ENCODE measurements around the gene MS4A6E. TPM values are rescaled to one million over a fixed set of nuclear protein-coding genes. Genes with fewer than 3 reads are reported as not detected.
"Not testable (repeated sequence)": the region's sequence is repeated elsewhere in the genome, so short reads cannot be mapped to it uniquely, and the experiment has no call there.

The MS4A6E gene
- polyA plus RNA-seq, 1 donor from 2014 or later, result not detected

DNA sequence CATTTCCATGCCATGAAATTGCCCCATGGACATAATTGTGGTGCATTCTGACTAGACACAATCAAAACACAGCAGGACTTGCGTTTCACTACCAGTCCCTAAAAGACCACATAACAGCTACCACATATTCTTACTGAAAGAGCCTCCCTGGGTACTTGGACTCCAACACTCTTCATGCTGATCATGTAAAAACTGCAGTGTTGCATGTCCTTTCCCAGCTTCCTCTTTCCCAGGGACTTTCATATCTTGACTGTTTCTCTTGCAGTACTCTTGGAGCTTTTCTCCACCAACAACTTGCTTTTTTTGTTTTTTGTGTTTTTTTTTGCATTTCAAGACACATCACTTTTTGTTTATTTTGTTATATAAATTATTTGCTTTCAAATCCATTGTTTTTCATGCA, 22.9 kb downstream of the MS4A6E start:
- Mint-ChIP-seq H3K36me3 (no peaks in the 10 kb centered on the region), H3K27me3 (no peaks in the 10 kb centered on the region), H3K27ac (no peak overlapping the region), H3K4me3 (no peak overlapping the region), H3K4me1 (peaks cover 4 to 16% (median 15%) of the 10 kb centered on the region in 3 donors), H3K9me3 (peaks cover 3 to 17% (median 6%) of the 10 kb centered on the region in 3 donors)

DNA sequence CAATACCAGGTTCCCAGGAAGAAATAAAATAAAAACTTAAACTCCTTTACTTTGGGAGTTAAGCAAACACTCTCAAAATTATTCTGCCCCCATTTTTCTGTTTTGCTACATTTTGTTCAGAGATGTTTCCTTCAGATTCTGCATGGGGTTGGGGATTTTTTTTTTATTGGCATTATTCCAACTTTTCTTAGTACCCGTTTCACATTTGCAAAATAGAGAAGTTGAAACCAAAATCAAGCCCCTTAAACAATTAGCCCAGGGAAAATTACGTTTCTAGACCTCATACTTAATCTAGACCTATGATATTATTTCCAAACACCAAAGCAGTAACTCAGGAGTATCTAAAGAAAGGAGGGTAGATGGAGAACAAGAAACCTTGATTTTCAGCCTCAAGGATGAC, 30.7 kb downstream of the MS4A6E start:
- H3K27me3 Mint-ChIP-seq, result no peaks in the 10 kb centered on the region
- H3K4me1 Mint-ChIP-seq, result peaks cover 12 to 16% (median 13%) of the 10 kb centered on the region in 3 donors
- H3K9me3 Mint-ChIP-seq, result peaks cover 7 to 21% (median 10%) of the 10 kb centered on the region in 3 donors
- peak overlapping the region in 2 of 4 donors; percentile 23 to 75 for H3K4me3 Mint-ChIP-seq
- H3K27ac Mint-ChIP-seq, result peak overlapping the region; percentile 9 to 56 (median 12)
- peaks cover 2% of the 10 kb centered on the region for H3K36me3 Mint-ChIP-seq

- Mint-ChIP-seq H3K27me3 (no peaks in the 10 kb centered on the region), H3K36me3 (peaks cover 2% of the 10 kb centered on the region)
These were observed 33.6 kb downstream of the MS4A6E start for GRCh38 chr11:60360621-60361020.

GRCh38 chr11:60362241-60362640, 35.2 kb downstream of the MS4A6E start:
- Mint-ChIP-seq H3K27me3 (no peaks in the 10 kb centered on the region), H3K4me1 (peaks cover 35 to 48% (median 41%) of the 10 kb centered on the region in 3 donors), H3K36me3 (peaks cover 5% of the 10 kb centered on the region), H3K27ac (no peak overlapping the region), H3K9me3 (peaks cover 3 to 5% (median 4%) of the 10 kb centered on the region in 3 donors), H3K4me3 (no peak overlapping the region)

More at GRCh38 chr11:60360621-60361020, 33.6 kb downstream of the MS4A6E start:
- no peak overlapping the region for H3K4me3 Mint-ChIP-seq
- peak overlapping the region in 1 of 3 donors; percentile 57 for H3K27ac Mint-ChIP-seq
- peaks cover 30 to 40% (median 40%) of the 10 kb centered on the region in 3 donors for H3K4me1 Mint-ChIP-seq
- H3K9me3 Mint-ChIP-seq, result peaks cover 3 to 5% (median 4%) of the 10 kb centered on the region in 3 donors

DNA sequence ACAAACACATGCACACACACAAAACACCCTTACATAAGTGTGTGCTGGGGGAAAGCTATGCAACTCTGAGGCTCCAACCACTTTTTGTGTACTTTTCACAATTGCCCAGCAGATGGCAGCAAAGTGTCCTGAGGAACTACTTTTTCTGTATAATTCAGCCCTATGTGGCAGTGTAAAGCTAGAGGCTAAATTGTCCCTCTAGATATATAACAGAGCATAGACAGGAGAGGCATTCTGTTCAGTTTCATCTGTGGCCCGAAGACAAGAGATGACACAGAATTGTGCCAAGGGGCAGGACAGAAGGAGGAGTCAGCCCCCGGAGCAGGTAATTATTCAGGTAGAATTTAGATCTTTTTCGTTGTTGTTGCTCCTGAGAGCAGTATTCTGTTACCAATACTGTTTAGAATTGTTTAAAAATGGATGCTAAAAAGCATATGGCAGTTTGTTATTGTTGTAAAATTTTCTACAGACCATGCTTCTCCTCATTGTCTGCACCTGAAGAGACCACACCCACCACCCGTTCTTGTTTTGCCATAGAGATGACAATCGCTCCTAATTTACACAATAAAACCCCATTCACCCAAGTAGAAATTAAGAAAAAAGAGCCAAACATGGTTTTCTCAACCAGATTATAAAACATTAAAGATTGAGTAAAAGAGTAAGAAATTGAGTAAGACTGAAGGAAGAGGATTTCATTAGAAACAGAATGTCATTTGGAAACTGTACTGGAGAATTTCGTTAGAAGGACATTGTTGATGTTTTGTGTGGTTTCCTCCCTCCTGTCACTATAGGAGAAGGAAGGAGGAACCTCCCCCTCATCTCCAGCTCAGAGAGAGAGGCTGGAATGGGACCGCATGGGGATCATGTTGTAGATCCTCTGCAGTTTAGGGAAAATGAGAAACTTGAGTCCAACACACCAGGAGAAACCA, 36.8 kb downstream of the MS4A6E start:
- Mint-ChIP-seq H3K4me1 (peaks cover 38 to 50% (median 42%) of the 10 kb centered on the region in 3 donors), H3K4me3 (peak overlapping the region; percentile 68 to 92 (median 82)), H3K27me3 (no peaks in the 10 kb centered on the region), H3K36me3 (peaks cover 5% of the 10 kb centered on the region), H3K9me3 (peaks cover 3 to 5% (median 4%) of the 10 kb centered on the region in 3 donors), H3K27ac (peak overlapping the region; percentile 85 to 98 (median 97))

DNA sequence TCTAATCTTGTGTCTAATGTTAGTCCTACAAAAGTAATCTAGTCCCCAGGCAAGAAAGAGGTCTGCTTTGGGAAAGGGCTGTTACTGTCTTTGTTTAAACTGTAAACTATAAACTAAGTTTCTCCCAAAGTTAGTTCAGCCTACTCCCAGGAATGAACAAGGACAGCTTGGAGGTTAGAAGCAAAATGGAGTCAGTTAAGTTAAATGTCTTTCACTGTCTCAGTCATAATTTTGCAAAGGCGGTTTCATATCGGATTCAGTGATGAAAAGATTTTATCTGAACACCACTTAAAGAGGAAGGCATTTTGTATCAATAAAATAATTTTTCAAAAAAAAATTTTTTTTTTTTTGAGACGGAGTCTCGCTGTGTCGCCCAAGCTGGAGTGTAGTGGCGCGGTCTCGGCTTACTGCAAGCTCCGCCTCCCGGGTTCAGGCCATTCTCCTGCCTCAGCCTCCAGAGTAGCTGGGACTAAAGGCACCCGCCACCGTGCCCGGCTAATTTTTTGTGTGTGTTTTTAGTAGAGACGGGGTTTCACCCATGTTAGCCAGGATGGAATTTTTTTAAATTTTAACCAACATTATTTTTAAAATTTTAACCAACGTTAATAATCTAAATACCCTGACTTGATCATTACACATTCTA, 39.3 kb downstream of the MS4A6E start:
- H3K27me3 Mint-ChIP-seq, result not testable (repeated sequence)

GRCh38 chr11:60367009-60367408, 40.0 kb downstream of the MS4A6E start:
- peaks cover 3% of the 10 kb centered on the region for H3K36me3 Mint-ChIP-seq
- no peaks in the 10 kb centered on the region for H3K27me3 Mint-ChIP-seq
- H3K9me3 Mint-ChIP-seq, result peaks cover 0 to 2% (median 0%) of the 10 kb centered on the region in 3 donors
- peak overlapping the region; percentile 82 to 98 (median 93) for H3K27ac Mint-ChIP-seq
- peaks cover 43 to 62% (median 45%) of the 10 kb centered on the region in 3 donors for H3K4me1 Mint-ChIP-seq
- peak overlapping the region; percentile 56 to 91 (median 80) for H3K4me3 Mint-ChIP-seq

More for the DNA sequence above, 39.3 kb downstream of the MS4A6E start:
- Mint-ChIP-seq H3K4me1 (peaks cover 42 to 58% (median 43%) of the 10 kb centered on the region in 3 donors), H3K27ac (peak overlapping the region; percentile 82 to 98 (median 93)), H3K4me3 (peak overlapping the region in 2 of 4 donors; percentile 76 to 84)
- not testable (repeated sequence) for H3K36me3 Mint-ChIP-seq, H3K9me3 Mint-ChIP-seq

DNA sequence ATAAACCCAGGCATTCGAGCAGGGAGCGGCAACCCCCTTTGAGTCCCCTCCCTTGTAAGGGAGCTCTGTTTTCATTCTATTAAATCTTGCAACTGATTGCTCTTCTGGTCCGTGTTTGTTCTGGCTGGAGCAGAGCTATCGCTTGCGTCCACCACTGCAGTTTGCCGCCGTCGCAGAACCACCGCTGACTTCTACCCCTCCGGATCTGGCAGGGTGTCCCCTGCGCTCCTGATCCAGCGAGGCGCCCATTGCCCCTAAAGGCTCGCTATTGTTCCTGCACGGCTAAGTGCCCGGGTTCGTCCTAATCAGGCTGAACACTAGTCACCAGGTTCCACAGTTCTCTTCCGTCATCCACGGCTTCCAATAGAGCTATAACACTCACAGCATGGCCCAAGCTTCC, 40.8 kb downstream of the MS4A6E start:
- no peaks in the 10 kb centered on the region for H3K27me3 Mint-ChIP-seq
- peak overlapping the region; percentile 82 to 98 (median 93) for H3K27ac Mint-ChIP-seq
- peak overlapping the region; percentile 56 to 91 (median 80) for H3K4me3 Mint-ChIP-seq
- H3K9me3 Mint-ChIP-seq, result peaks cover 0 to 2% (median 0%) of the 10 kb centered on the region in 3 donors
- H3K36me3 Mint-ChIP-seq, result peaks cover 3% of the 10 kb centered on the region
- H3K4me1 Mint-ChIP-seq, result peaks cover 46 to 64% (median 46%) of the 10 kb centered on the region in 3 donors

DNA sequence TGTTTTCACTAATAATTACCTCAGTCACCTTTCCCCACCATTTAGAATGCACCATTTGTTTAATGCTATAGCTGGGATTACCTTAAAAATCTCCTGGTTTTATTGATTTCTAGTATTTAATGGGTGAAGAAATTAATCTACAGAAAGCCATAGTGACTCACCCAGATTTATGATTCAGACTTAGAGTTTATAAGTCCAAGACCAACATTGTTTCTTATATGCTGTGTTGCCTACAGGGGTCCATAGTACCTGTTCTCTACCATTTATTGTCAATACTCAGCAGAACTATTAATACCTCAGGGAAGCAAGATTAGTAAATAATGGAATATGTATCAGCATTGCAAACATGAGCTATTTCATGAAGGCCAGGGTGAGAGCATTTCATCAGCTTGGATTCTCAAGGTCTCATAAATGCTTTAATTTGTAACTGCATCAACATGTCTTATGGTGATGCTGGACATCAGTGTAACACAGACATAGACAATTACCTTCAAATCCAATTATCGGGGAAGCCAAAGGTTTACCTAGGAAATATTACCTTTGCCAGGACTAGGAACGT, 43.3 kb downstream of the MS4A6E start:
- Mint-ChIP-seq H3K4me3 (no peak overlapping the region), H3K9me3 (peaks cover 0 to 2% (median 0%) of the 10 kb centered on the region in 3 donors), H3K27me3 (no peaks in the 10 kb centered on the region), H3K36me3 (peaks cover 3% of the 10 kb centered on the region), H3K4me1 (peaks cover 27 to 52% (median 28%) of the 10 kb centered on the region in 3 donors), H3K27ac (no peak overlapping the region)

DNA sequence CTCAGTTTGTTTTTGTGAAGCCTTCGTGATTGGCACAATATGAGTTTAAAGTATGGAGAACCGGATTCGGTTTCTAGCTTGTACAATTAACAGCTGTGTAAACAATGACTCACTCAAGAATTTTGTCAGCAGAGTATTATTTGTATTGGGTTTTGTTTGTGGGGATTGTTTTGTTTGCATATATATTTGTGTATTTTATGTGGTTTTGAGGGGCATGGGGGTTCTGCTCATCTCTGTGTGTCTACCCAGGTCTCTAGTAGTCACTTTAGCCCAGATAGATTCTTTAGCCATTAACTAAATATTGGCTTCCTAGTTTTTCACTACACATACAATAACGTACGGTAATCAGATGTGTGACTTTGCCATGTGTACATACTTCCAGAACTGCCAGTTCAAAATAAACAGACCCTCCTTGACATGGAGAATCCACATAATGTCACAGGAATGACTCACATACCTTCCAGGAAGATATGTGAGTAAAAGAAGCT, 43.8 kb downstream of the MS4A6E start:
- H3K4me3 Mint-ChIP-seq, result no peak overlapping the region
- no peaks in the 10 kb centered on the region for H3K27me3 Mint-ChIP-seq
- peak overlapping the region in 1 of 3 donors; percentile 53 for H3K27ac Mint-ChIP-seq
- H3K9me3 Mint-ChIP-seq, result peaks cover 0 to 2% (median 0%) of the 10 kb centered on the region in 3 donors
- H3K36me3 Mint-ChIP-seq, result peaks cover 3% of the 10 kb centered on the region
- peaks cover 24 to 50% (median 28%) of the 10 kb centered on the region in 3 donors for H3K4me1 Mint-ChIP-seq

GRCh38 chr11:60371386-60371785, 44.3 kb downstream of the MS4A6E start:
- Mint-ChIP-seq H3K9me3 (peaks cover 0 to 2% (median 0%) of the 10 kb centered on the region in 3 donors), H3K27ac (no peak overlapping the region), H3K4me1 (peaks cover 20 to 49% (median 30%) of the 10 kb centered on the region in 3 donors), H3K36me3 (peaks cover 3% of the 10 kb centered on the region), H3K4me3 (no peak overlapping the region), H3K27me3 (no peaks in the 10 kb centered on the region)

- peaks cover 0 to 2% (median 0%) of the 10 kb centered on the region in 3 donors for H3K9me3 Mint-ChIP-seq
- H3K27me3 Mint-ChIP-seq, result no peaks in the 10 kb centered on the region
- H3K36me3 Mint-ChIP-seq, result peaks cover 1% of the 10 kb centered on the region
- peaks cover 23 to 51% (median 33%) of the 10 kb centered on the region in 3 donors for H3K4me1 Mint-ChIP-seq
- H3K27ac Mint-ChIP-seq, result no peak overlapping the region
- no peak overlapping the region for H3K4me3 Mint-ChIP-seq
These were observed 44.8 kb downstream of the MS4A6E start for GRCh38 chr11:60371854-60372253.

DNA sequence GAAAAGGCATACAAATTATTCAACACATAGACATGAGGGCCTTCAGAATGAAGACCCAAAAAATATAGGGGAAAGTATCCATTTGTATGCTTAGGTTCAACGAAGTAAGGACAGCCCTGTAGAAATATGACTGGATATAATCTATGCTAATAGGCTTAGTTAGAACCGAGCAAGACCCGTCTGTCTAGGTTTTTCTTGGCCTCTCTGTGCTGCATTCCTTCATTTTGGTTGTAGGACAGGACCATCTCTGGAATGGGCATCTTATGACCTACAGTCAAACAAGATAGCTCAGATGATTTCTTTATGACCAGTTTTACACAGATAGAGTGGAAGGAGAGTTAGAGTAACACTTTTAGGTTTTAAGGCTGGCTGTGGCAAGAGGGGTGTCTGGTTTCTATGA, 45.7 kb downstream of the MS4A6E start:
- Mint-ChIP-seq H3K4me1 (peaks cover 22 to 48% (median 27%) of the 10 kb centered on the region in 3 donors), H3K36me3 (no peaks in the 10 kb centered on the region), H3K27ac (peak overlapping the region in 1 of 3 donors; percentile 73), H3K4me3 (peak overlapping the region in 1 of 4 donors; percentile 21), H3K27me3 (no peaks in the 10 kb centered on the region), H3K9me3 (peaks cover 0 to 2% (median 1%) of the 10 kb centered on the region in 3 donors)

GRCh38 chr11:60375316-60375715, 48.3 kb downstream of the MS4A6E start:
- Mint-ChIP-seq H3K4me1 (peaks cover 28 to 58% (median 36%) of the 10 kb centered on the region in 3 donors), H3K36me3 (peaks cover 1% of the 10 kb centered on the region), H3K27ac (peak overlapping the region in 2 of 3 donors; percentile 5 to 27), H3K27me3 (no peaks in the 10 kb centered on the region), H3K9me3 (peaks cover 0 to 1% (median 1%) of the 10 kb centered on the region in 3 donors), H3K4me3 (peak overlapping the region in 1 of 4 donors; percentile 15)

All from IgD-negative memory B cell (primary cell).